OCI-LY3 (cell line): ENCODE data around the gene ASXL3.

ENCODE experiments used
- H2AFZ ChIP-seq: fragments of 200-600, 300-600 bp; shearing (Covaris generic); 2 replicates; pipeline ENCODE4 v1.6.0; 2014; ENCODE audit warnings: antibody characterized with exemption, low read depth, low read length
- H3K27ac ChIP-seq: fragments of 200-600, 300-600 bp; sonication (generic); 2 replicates; pipeline ENCODE4 v1.5.1; 2014; ENCODE audit warnings: mild to moderate bottlenecking, low read length, moderate library complexity, mixed read lengths
- H3K27me3 ChIP-seq: fragments of 200-600, 300-600 bp; sonication (generic); 2 replicates; pipeline ENCODE4 v1.6.1; 2014; ENCODE audit warnings: low read depth, low read length, mixed read lengths
- H3K36me3 ChIP-seq: fragments of 200-600, 300-600 bp; sonication (generic); replicated peaks from 2 replicates; pipeline ENCODE3; 2014; ENCODE audit warnings: low read depth, low read length, mixed read lengths
- H3K4me1 ChIP-seq: fragments of 300-600, 200-600 bp; sonication (generic); 2 replicates; pipeline ENCODE4 v1.6.1; 2014; ENCODE audit warnings: low read length, mixed read lengths
- H3K4me2 ChIP-seq: fragments of 200-600, 300-600 bp; sonication (generic); 2 replicates; pipeline ENCODE4 v1.6.1; 2014; ENCODE audit warnings: low read length, mixed read lengths
- H3K4me3 ChIP-seq: fragments of 300-600, 200-600 bp; sonication (generic); 2 replicates; pipeline ENCODE4 v1.5.1; 2014; ENCODE audit warnings: antibody characterized with exemption, mild to moderate bottlenecking, low read length, moderate library complexity
- H3K79me2 ChIP-seq: fragments of 300-600, 200-600 bp; shearing (Covaris generic); 2 replicates; pipeline ENCODE4 v1.6.1; 2014; ENCODE audit warnings: mild to moderate bottlenecking, low read length, mixed read lengths
- H3K9ac ChIP-seq: fragments of 300-600, 200-600 bp; shearing (Covaris generic); 2 replicates; pipeline ENCODE4 v1.6.0; 2014; ENCODE audit warnings: mild to moderate bottlenecking, low read length, moderate library complexity
- H3K9me3 ChIP-seq: fragments of 200-600, 300-600 bp; shearing (Covaris generic); 2 replicates; pipeline ENCODE4 v1.6.1; 2014; ENCODE audit warnings: low read length, mixed read lengths; ENCODE audit not compliant: insufficient read depth
- H4K20me1 ChIP-seq: fragments of 200-600, 300-600 bp; sonication (generic); 2 replicates; pipeline ENCODE4 v1.6.1; 2016; ENCODE audit warnings: low read length, mixed read lengths; ENCODE audit not compliant: insufficient read depth
- EZH2phosphoT487 ChIP-seq: fragments of 200-600 bp; shearing (Covaris generic); IDR thresholded peaks from 2 replicates; pipeline ENCODE4 v1.6.1; 2018; ENCODE audit warnings: antibody characterized with exemption, mixed run types, low read depth
- TF ChIP-seq, protein P1 (sequence below): fragments of 200-600, 300-600 bp; sonication (generic); IDR thresholded peaks from 2 replicates; pipeline ENCODE4 v1.5.1; 2014; ENCODE audit warnings: antibody characterized with exemption, low read length, low read depth

The ASXL3 gene

GRCh38 chr18:33781429-33781828, 203.4 kb downstream of the ASXL3 start:
- no peak overlapping the region for H3K27ac ChIP-seq
- no peak overlapping the region for H3K4me3 ChIP-seq
- H3K9ac ChIP-seq = no peak overlapping the region
- H3K9me3 ChIP-seq = no peaks in the 10 kb centered on the region
- no peak overlapping the region for H3K4me2 ChIP-seq
- TF ChIP-seq, protein P1, sequence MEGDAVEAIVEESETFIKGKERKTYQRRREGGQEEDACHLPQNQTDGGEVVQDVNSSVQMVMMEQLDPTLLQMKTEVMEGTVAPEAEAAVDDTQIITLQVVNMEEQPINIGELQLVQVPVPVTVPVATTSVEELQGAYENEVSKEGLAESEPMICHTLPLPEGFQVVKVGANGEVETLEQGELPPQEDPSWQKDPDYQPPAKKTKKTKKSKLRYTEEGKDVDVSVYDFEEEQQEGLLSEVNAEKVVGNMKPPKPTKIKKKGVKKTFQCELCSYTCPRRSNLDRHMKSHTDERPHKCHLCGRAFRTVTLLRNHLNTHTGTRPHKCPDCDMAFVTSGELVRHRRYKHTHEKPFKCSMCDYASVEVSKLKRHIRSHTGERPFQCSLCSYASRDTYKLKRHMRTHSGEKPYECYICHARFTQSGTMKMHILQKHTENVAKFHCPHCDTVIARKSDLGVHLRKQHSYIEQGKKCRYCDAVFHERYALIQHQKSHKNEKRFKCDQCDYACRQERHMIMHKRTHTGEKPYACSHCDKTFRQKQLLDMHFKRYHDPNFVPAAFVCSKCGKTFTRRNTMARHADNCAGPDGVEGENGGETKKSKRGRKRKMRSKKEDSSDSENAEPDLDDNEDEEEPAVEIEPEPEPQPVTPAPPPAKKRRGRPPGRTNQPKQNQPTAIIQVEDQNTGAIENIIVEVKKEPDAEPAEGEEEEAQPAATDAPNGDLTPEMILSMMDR = no peak
- TF ChIP-seq EZH2phosphoT487 = no peak
- no peaks in the 10 kb centered on the region for H3K4me1 ChIP-seq
- H2AFZ ChIP-seq = no peak overlapping the region
- H4K20me1 ChIP-seq = no peaks in the 10 kb centered on the region
- H3K79me2 ChIP-seq = no peaks in the 10 kb centered on the region
- H3K36me3 ChIP-seq = no peaks in the 10 kb centered on the region
- no peaks in the 10 kb centered on the region for H3K27me3 ChIP-seq
